GM23338 (cell line): ENCODE results near the gene TTYH3. TPM values are rescaled to one million over a fixed set of nuclear protein-coding genes. Genes with fewer than 3 reads are reported as not detected.

ENCODE experiments used
- ATAC-seq: fragments of 200-7000 bp; cut with Tn5 transposase; 3 replicates; pipeline ENCODE4 v1.9.1; 2020
- DNase-seq: peaks from one replicate; pipeline ENCODE4 v3.0.0-alpha.2; 2015; ENCODE audit warnings: low spot score
- H2AFZ ChIP-seq: fragments of 200-600 bp; sonication (generic); 2 replicates; pipeline ENCODE4 v1.8.0; 2016; ENCODE audit warnings: antibody characterized with exemption, mild to moderate bottlenecking, moderate library complexity
- H3F3A ChIP-seq: fragments of 200-600 bp; sonication (generic); replicated peaks from 2 replicates; pipeline ENCODE4 v1.8.0; 2017; ENCODE audit warnings: antibody characterized with exemption, mixed run types, low read depth
- H3K27ac ChIP-seq: fragments of 200-600 bp; sonication (generic); 2 replicates; pipeline ENCODE4 v1.6.1; 2016; ENCODE audit warnings: low read depth
- H3K27me3 ChIP-seq: fragments of 200-600 bp; sonication (generic); 2 replicates; pipeline ENCODE4 v1.8.0; 2016; ENCODE audit warnings: mild to moderate bottlenecking, mixed run types, moderate library complexity; ENCODE audit not compliant: insufficient read depth
- H3K36me3 ChIP-seq: fragments of 200-600 bp; sonication (generic); 2 replicates; pipeline ENCODE4 v1.8.0; 2016; ENCODE audit warnings: mild to moderate bottlenecking; ENCODE audit not compliant: insufficient read depth
- H3K4me1 ChIP-seq: fragments of 200-600 bp; sonication (generic); 2 replicates; pipeline ENCODE4 v1.8.0; 2016; ENCODE audit warnings: mild to moderate bottlenecking, moderate library complexity; ENCODE audit not compliant: insufficient read depth
- H3K4me2 ChIP-seq: fragments of 200-600 bp; sonication (generic); 2 replicates; pipeline ENCODE4 v1.7.1; 2017; ENCODE audit warnings: mixed run types
- H3K4me3 ChIP-seq: fragments of 200-600 bp; sonication (generic); 2 replicates; pipeline ENCODE4 v1.6.1; 2016; ENCODE audit warnings: mixed run types
- H3K79me2 ChIP-seq: fragments of 200-600 bp; sonication (generic); replicated peaks from 2 replicates; pipeline ENCODE4 v1.8.0; 2017; ENCODE audit warnings: mild to moderate bottlenecking; ENCODE audit not compliant: insufficient read depth
- H3K9me2 ChIP-seq: fragments of 200-600 bp; sonication (generic); 2 replicates; pipeline ENCODE4 v1.8.0; 2017; ENCODE audit not compliant: insufficient read depth
- H4K20me1 ChIP-seq: fragments of 200-600 bp; sonication (generic); replicated peaks from 2 replicates; pipeline ENCODE4 v1.8.0; 2017; ENCODE audit warnings: mild to moderate bottlenecking; ENCODE audit not compliant: insufficient read depth
- H3K27ac Mint-ChIP-seq: 2 replicates; pipeline ENCODE4 v1.8.0; 2020; ENCODE audit warnings: inconsistent platforms, mild to moderate bottlenecking, moderate library complexity, mixed read lengths
- H3K27me3 Mint-ChIP-seq: 3 replicates; pipeline ENCODE4 v1.8.0; 2022; ENCODE audit warnings: low read depth, mild to moderate bottlenecking, moderate library complexity, mixed read lengths, inconsistent platforms; ENCODE audit not compliant: insufficient read depth, poor library complexity
- H3K36me3 Mint-ChIP-seq: 3 replicates; pipeline ENCODE4 v1.8.0; 2021; ENCODE audit warnings: low read depth, mild to moderate bottlenecking, inconsistent platforms, moderate library complexity, mixed read lengths
- H3K4me1 Mint-ChIP-seq: 3 replicates; pipeline ENCODE4 v1.8.0; 2020; ENCODE audit warnings: mild to moderate bottlenecking, inconsistent platforms, mixed read lengths
- H3K4me3 Mint-ChIP-seq: 3 replicates; pipeline ENCODE4 v1.8.0; 2021; ENCODE audit warnings: moderate library complexity, mild to moderate bottlenecking, inconsistent platforms, mixed read lengths
- H3K9me3 Mint-ChIP-seq: 3 replicates; pipeline ENCODE4 v1.8.0; 2020; ENCODE audit warnings: moderate library complexity, mild to moderate bottlenecking, inconsistent platforms, mixed read lengths
- CREB1 ChIP-seq: fragments of 250-450 bp; sonication (Bioruptor Pico); IDR thresholded peaks from 2 replicates; pipeline ENCODE4 v1.5.0; 2020; ENCODE audit warnings: low read depth, mild to moderate bottlenecking, moderate library complexity
- EZH2 ChIP-seq: fragments of 200-600 bp; sonication (generic); IDR thresholded peaks from one replicate; pipeline ENCODE4 v1.8.0; 2017; ENCODE audit warnings: antibody characterized with exemption, mild to moderate bottlenecking, low read depth; ENCODE audit not compliant: unreplicated experiment
- EZH2phosphoT487 ChIP-seq: fragments of 200-600 bp; sonication (generic); IDR thresholded peaks from one replicate; pipeline ENCODE4 v1.8.1; 2018; ENCODE audit warnings: antibody characterized with exemption; ENCODE audit not compliant: unreplicated experiment
- JUNB ChIP-seq: IDR thresholded peaks from one replicate; pipeline ENCODE4 v1.6.1; 2016; ENCODE audit warnings: antibody characterized with exemption; ENCODE audit not compliant: unreplicated experiment
- NANOG ChIP-seq: IDR thresholded peaks from 2 replicates; pipeline ENCODE4 v1.6.1; 2016; ENCODE audit warnings: antibody characterized with exemption, borderline replicate concordance
- POLR2AphosphoS5 ChIP-seq: IDR thresholded peaks from 2 replicates; pipeline ENCODE4 v1.6.1; 2016; ENCODE audit warnings: antibody characterized with exemption, low read depth
- ZNF114 ChIP-seq: fragments of 250-450 bp; sonication (Bioruptor Pico); IDR thresholded peaks from 2 replicates; pipeline ENCODE4 v1.5.0; 2020; ENCODE audit warnings: mild to moderate bottlenecking, moderate library complexity
- ZNF331 ChIP-seq: fragments of 250-450 bp; sonication (Bioruptor Pico); IDR thresholded peaks from 2 replicates; pipeline ENCODE4 v1.5.0; 2020; ENCODE audit warnings: low read depth, mild to moderate bottlenecking, moderate library complexity
- polyA plus RNA-seq: library from polyadenylated mRNA; unstranded; fragments of >200 nt; fragmentation: Nextera tagmentation; extraction: Ambion mirVana; gene quantifications from 2 replicates; pipeline ENCODE4 v1.2.1, GENCODE V29; 2016
- total RNA-seq: library from RNA; depleted of rRNA; stranded (reverse); fragments of >200 nt; shearing (Covaris generic); gene quantifications from 2 replicates; pipeline ENCODE4 v1.2.3, GENCODE V29; 2014
- TF ChIP-seq, protein P1 (sequence below): IDR thresholded peaks from one replicate; pipeline ENCODE4 v1.6.1; 2018; ENCODE audit warnings: antibody characterized with exemption; ENCODE audit not compliant: unreplicated experiment
- TF ChIP-seq, protein P2 (sequence below): IDR thresholded peaks from 2 replicates; pipeline ENCODE4 v1.6.1; 2016; ENCODE audit warnings: antibody characterized with exemption
- TF ChIP-seq, protein P3 (sequence below): fragments of 250-450 bp; sonication (Bioruptor Pico); IDR thresholded peaks from 2 replicates; pipeline ENCODE4 v1.5.0; 2020; ENCODE audit warnings: mild to moderate bottlenecking, moderate library complexity

The TTYH3 gene
- total and polyA plus RNA-seq, 2 experiments from 2014 or later: 59.6 to 126 TPM

DNA sequence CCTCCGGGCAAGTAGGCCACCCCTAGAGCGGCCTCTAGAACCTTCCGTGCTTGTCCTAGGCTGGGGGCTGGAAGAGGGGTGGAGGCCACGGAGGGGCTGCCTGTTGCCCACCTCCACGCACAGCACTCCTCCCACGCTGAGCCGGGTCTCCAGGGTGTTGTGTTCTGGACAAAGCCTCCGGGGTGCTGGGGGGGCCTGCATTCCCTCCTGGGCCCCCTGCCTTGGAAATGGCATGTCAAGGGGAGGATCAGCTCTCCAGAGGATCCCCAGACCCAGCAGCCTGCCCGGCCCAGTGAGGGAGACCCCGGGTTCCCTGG is 8.1 kb upstream of the TTYH3 start:
- Histone ChIP-seq H3K27ac (no peak overlapping the region), H3F3A (0 out of 2 replicates have a peak, but pooled peaks cover 11% of the 10 kb centered on the region), H4K20me1 (no peaks in the 10 kb centered on the region), H3K4me1 (peaks cover 11% of the 10 kb centered on the region), H3K36me3 (no peaks in the 10 kb centered on the region), H3K27me3 (no peaks in the 10 kb centered on the region), H2AFZ (no peak overlapping the region), H3K4me2 (no peak overlapping the region), H3K4me3 (no peak overlapping the region), H3K79me2 (no peaks in the 10 kb centered on the region), H3K9me2 (no peaks in the 10 kb centered on the region)
- ATAC-seq (no peak), DNase-seq (no peak)
- Mint-ChIP-seq H3K4me3 (no peak overlapping the region), H3K27ac (no peak overlapping the region), H3K36me3 (no peaks in the 10 kb centered on the region), H3K27me3 (peaks cover 7% of the 10 kb centered on the region), H3K9me3 (no peaks in the 10 kb centered on the region), H3K4me1 (peaks cover 22% of the 10 kb centered on the region)
- TF ChIP-seq CREB1 (CRISPR knock-in tag) (no peak), POLR2AphosphoS5 (no peak), JUNB (no peak), EZH2phosphoT487 (no peak), ZNF331 (no peak), ZNF114 (CRISPR knock-in tag) (no peak), EZH2 (no peak), NANOG (no peak)
- TF ChIP-seq, protein P1, sequence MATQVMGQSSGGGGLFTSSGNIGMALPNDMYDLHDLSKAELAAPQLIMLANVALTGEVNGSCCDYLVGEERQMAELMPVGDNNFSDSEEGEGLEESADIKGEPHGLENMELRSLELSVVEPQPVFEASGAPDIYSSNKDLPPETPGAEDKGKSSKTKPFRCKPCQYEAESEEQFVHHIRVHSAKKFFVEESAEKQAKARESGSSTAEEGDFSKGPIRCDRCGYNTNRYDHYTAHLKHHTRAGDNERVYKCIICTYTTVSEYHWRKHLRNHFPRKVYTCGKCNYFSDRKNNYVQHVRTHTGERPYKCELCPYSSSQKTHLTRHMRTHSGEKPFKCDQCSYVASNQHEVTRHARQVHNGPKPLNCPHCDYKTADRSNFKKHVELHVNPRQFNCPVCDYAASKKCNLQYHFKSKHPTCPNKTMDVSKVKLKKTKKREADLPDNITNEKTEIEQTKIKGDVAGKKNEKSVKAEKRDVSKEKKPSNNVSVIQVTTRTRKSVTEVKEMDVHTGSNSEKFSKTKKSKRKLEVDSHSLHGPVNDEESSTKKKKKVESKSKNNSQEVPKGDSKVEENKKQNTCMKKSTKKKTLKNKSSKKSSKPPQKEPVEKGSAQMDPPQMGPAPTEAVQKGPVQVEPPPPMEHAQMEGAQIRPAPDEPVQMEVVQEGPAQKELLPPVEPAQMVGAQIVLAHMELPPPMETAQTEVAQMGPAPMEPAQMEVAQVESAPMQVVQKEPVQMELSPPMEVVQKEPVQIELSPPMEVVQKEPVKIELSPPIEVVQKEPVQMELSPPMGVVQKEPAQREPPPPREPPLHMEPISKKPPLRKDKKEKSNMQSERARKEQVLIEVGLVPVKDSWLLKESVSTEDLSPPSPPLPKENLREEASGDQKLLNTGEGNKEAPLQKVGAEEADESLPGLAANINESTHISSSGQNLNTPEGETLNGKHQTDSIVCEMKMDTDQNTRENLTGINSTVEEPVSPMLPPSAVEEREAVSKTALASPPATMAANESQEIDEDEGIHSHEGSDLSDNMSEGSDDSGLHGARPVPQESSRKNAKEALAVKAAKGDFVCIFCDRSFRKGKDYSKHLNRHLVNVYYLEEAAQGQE: no peak
- TF ChIP-seq, protein P2, sequence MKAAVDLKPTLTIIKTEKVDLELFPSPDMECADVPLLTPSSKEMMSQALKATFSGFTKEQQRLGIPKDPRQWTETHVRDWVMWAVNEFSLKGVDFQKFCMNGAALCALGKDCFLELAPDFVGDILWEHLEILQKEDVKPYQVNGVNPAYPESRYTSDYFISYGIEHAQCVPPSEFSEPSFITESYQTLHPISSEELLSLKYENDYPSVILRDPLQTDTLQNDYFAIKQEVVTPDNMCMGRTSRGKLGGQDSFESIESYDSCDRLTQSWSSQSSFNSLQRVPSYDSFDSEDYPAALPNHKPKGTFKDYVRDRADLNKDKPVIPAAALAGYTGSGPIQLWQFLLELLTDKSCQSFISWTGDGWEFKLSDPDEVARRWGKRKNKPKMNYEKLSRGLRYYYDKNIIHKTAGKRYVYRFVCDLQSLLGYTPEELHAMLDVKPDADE: no peak
- TF ChIP-seq, protein P3, sequence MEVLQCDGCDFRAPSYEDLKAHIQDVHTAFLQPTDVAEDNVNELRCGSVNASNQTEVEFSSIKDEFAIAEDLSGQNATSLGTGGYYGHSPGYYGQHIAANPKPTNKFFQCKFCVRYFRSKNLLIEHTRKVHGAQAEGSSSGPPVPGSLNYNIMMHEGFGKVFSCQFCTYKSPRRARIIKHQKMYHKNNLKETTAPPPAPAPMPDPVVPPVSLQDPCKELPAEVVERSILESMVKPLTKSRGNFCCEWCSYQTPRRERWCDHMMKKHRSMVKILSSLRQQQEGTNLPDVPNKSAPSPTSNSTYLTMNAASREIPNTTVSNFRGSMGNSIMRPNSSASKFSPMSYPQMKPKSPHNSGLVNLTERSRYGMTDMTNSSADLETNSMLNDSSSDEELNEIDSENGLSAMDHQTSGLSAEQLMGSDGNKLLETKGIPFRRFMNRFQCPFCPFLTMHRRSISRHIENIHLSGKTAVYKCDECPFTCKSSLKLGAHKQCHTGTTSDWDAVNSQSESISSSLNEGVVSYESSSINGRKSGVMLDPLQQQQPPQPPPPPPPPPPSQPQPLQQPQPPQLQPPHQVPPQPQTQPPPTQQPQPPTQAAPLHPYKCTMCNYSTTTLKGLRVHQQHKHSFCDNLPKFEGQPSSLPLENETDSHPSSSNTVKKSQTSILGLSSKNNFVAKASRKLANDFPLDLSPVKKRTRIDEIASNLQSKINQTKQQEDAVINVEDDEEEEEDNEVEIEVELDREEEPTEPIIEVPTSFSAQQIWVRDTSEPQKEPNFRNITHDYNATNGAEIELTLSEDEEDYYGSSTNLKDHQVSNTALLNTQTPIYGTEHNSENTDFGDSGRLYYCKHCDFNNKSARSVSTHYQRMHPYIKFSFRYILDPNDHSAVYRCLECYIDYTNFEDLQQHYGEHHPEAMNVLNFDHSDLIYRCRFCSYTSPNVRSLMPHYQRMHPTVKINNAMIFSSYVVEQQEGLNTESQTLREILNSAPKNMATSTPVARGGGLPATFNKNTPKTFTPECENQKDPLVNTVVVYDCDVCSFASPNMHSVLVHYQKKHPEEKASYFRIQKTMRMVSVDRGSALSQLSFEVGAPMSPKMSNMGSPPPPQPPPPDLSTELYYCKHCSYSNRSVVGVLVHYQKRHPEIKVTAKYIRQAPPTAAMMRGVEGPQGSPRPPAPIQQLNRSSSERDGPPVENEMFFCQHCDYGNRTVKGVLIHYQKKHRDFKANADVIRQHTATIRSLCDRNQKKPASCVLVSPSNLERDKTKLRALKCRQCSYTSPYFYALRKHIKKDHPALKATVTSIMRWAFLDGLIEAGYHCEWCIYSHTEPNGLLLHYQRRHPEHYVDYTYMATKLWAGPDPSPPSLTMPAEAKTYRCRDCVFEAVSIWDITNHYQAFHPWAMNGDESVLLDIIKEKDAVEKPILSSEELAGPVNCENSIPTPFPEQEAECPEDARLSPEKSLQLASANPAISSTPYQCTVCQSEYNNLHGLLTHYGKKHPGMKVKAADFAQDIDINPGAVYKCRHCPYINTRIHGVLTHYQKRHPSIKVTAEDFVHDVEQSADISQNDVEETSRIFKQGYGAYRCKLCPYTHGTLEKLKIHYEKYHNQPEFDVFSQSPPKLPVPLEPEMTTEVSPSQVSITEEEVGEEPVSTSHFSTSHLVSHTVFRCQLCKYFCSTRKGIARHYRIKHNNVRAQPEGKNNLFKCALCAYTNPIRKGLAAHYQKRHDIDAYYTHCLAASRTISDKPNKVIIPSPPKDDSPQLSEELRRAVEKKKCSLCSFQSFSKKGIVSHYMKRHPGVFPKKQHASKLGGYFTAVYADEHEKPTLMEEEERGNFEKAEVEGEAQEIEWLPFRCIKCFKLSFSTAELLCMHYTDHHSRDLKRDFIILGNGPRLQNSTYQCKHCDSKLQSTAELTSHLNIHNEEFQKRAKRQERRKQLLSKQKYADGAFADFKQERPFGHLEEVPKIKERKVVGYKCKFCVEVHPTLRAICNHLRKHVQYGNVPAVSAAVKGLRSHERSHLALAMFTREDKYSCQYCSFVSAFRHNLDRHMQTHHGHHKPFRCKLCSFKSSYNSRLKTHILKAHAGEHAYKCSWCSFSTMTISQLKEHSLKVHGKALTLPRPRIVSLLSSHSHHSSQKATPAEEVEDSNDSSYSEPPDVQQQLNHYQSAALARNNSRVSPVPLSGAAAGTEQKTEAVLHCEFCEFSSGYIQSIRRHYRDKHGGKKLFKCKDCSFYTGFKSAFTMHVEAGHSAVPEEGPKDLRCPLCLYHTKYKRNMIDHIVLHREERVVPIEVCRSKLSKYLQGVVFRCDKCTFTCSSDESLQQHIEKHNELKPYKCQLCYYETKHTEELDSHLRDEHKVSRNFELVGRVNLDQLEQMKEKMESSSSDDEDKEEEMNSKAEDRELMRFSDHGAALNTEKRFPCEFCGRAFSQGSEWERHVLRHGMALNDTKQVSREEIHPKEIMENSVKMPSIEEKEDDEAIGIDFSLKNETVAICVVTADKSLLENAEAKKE (CRISPR knock-in tag): no peak
